Thoracic aorta (tissue), 2 donors: ENCODE results near the gene KLHL29. TPM values are rescaled to one million over a fixed set of nuclear protein-coding genes. Genes with fewer than 3 reads are reported as not detected.

ENCODE experiments used
- ATAC-seq: fragments of 150-250 bp; one replicate; pipeline ENCODE4 v1.8.0; 2017; ENCODE audit warnings: low read depth; ENCODE audit not compliant: insufficient number of reproducible peaks, low FRiP score
- DNase-seq: peaks from one replicate; pipeline ENCODE4 v3.0.0-alpha.2; 2020; ENCODE audit warnings: low spot score
- H3K27ac ChIP-seq, 2 donors: fragments of 200-600 bp; sonication (generic); 1 replicate in 1 of 2; 2 replicates in 1 of 2; pipeline ENCODE4 v1.5.1; 2016; ENCODE audit warnings: mild to moderate bottlenecking in 2 of 2, moderate library complexity in 2 of 2
- H3K27me3 ChIP-seq: fragments of 200-600 bp; sonication (generic); replicated peaks from 2 replicates; pipeline ENCODE4 v1.6.0; 2016; ENCODE audit warnings: mild to moderate bottlenecking; ENCODE audit not compliant: insufficient read depth
- H3K36me3 ChIP-seq: fragments of 200-600 bp; sonication (generic); one replicate; pipeline ENCODE4 v1.5.1; 2016
- H3K4me1 ChIP-seq, 2 donors: fragments of 200-600 bp; sonication (generic); 1 replicate in 1 of 2; 2 replicates in 1 of 2; pipeline versions ENCODE4 v1.5.1 to v1.6.0; 2016; ENCODE audit warnings: low read depth in 2 of 2, mild to moderate bottlenecking in 1 of 2; ENCODE audit not compliant: control insufficient read depth in 1 of 2
- H3K4me3 ChIP-seq: fragments of 200-600 bp; sonication (generic); 2 replicates; pipeline ENCODE4 v1.5.1; 2016; ENCODE audit warnings: mild to moderate bottlenecking
- H3K9me3 ChIP-seq: fragments of 200-600 bp; sonication (generic); 2 replicates; pipeline ENCODE4 v1.5.1; 2016
- total RNA-seq, 2 donors: library from RNA; depleted of rRNA; stranded (reverse); fragments of >200 nt; gene quantifications; one replicate each; pipeline versions ENCODE4 v1.1.0 to v1.2.3, GENCODE V29; 2016
- TF ChIP-seq, protein P1 (sequence below): fragments of 200-600 bp; sonication (generic); IDR thresholded peaks from one replicate; pipeline ENCODE4 v1.5.1; 2019; ENCODE audit warnings: antibody characterized with exemption

KLHL29 gene
- total RNA-seq, 2 donors from 2014 or later: 18.5 to 24.4 TPM

DNA sequence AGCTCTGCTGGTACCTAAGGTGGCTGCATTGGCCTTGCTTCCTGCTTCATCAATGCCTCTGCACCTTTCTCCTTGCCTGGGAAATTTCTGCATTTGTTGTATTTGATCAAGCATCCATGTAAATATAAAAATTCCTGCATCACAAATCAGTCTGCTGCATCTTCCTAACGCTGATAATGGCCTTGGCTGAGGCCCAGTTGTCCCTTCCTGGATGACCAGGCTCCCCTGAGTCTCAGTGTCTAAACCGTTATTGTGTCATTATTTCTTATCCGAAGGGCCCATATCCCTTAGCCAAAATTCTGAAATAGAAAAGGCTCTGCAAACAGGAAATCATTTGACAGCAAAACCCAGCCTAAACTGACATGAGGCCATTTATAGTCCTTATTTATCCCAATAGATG is 62.4 kb downstream of the KLHL29 start:
- DNase-seq (no peak), ATAC-seq (no peak)
- Histone ChIP-seq H3K4me1 (peaks cover 0 to 5% of the 10 kb centered on the region in 2 donors), H3K27ac (no peak overlapping the region), H3K9me3 (no peaks in the 10 kb centered on the region), H3K4me3 (no peak overlapping the region), H3K27me3 (no peaks in the 10 kb centered on the region), H3K36me3 (no peaks in the 10 kb centered on the region)
- TF ChIP-seq, protein P1, sequence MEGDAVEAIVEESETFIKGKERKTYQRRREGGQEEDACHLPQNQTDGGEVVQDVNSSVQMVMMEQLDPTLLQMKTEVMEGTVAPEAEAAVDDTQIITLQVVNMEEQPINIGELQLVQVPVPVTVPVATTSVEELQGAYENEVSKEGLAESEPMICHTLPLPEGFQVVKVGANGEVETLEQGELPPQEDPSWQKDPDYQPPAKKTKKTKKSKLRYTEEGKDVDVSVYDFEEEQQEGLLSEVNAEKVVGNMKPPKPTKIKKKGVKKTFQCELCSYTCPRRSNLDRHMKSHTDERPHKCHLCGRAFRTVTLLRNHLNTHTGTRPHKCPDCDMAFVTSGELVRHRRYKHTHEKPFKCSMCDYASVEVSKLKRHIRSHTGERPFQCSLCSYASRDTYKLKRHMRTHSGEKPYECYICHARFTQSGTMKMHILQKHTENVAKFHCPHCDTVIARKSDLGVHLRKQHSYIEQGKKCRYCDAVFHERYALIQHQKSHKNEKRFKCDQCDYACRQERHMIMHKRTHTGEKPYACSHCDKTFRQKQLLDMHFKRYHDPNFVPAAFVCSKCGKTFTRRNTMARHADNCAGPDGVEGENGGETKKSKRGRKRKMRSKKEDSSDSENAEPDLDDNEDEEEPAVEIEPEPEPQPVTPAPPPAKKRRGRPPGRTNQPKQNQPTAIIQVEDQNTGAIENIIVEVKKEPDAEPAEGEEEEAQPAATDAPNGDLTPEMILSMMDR: no peak

DNA sequence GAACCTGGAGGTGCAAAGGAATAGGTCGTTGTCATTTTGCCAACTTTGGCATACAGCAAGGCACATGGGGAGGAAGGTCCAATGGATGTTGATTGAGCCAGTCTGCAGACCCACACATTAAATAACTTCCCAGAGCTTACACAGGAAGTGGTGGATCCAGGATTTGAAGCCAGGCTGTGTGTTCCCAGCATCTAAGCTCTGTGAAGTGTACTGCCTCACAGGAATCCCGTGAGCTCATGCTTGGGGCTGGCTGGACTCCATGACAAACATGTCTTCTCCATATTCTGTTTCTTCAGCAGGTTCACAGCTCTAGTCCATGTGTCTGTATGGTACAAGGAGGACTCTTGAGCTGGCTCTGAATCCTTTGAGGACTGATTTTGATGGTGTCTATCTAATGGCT is 63.9 kb downstream of the KLHL29 start:
- H3K9me3 ChIP-seq: no peaks in the 10 kb centered on the region

DNA sequence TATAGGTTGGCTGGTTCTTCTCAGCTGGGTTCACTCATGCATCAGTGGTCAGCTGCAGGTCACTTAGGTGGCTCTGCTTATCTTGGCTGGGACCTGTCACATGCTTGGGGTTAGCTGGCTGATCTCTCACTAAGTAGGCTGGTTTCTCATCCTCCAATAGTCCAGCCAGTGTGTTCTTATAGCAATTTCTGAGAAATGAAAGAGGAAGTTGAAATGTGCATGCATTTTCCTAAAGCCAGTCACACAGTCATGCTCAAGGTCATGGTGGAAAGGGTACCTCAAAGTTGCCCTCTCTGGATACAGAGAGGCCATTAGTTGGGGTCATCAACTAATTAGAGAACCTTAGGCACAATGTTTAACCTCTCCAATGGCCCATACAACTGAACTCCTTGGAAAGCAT is 64.4 kb downstream of the KLHL29 start:
- no peak for DNase-seq
- TF ChIP-seq, protein P1: no peak
- Histone ChIP-seq H3K27ac (no peak overlapping the region), H3K36me3 (no peaks in the 10 kb centered on the region), H3K4me3 (no peak overlapping the region), H3K27me3 (no peaks in the 10 kb centered on the region), H3K4me1 (peaks cover 0 to 5% of the 10 kb centered on the region in 2 donors), H3K9me3 (no peaks in the 10 kb centered on the region)
- ATAC-seq: no peak

More for the DNA sequence above, 63.9 kb downstream of the KLHL29 start:
- no peak overlapping the region for H3K4me3 ChIP-seq
- no peaks in the 10 kb centered on the region for H3K36me3 ChIP-seq
- TF ChIP-seq, protein P1: no peak
- H3K27me3 ChIP-seq: no peaks in the 10 kb centered on the region
- H3K4me1 ChIP-seq: peaks cover 0 to 5% of the 10 kb centered on the region in 2 donors
- H3K27ac ChIP-seq: no peak overlapping the region
- ATAC-seq (no peak), DNase-seq (no peak)

DNA sequence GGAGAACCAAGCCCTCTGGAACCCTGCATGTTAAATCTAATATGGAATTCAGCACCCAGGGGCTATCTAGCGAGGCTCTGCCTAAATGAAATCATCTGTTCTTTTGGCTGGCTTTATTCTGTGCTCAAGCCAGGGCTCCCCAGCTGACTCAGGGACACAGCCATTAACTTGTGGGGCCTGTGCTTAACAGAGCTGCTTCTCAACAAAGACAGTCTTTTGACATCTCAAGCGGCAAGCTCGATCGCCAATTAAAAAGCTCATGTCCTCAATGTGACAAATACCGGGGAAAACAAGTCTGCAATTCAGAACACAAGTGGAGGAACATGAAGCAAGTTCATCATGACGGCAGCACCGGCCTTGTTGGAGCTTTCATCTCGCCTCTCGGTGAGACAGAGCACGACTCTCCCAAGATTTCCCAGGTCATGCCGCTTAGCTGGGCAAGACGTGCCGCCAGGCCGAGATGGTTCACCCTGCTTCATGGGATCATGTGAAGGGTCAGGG is 64.9 kb downstream of the KLHL29 start:
- Histone ChIP-seq H3K4me3 (no peak overlapping the region), H3K36me3 (no peaks in the 10 kb centered on the region), H3K9me3 (no peaks in the 10 kb centered on the region), H3K27ac (no peak overlapping the region), H3K4me1 (peaks cover 0 to 5% of the 10 kb centered on the region in 2 donors), H3K27me3 (no peaks in the 10 kb centered on the region)
- DNase-seq (no peak), ATAC-seq (no peak)
- TF ChIP-seq, protein P1: no peak

DNA sequence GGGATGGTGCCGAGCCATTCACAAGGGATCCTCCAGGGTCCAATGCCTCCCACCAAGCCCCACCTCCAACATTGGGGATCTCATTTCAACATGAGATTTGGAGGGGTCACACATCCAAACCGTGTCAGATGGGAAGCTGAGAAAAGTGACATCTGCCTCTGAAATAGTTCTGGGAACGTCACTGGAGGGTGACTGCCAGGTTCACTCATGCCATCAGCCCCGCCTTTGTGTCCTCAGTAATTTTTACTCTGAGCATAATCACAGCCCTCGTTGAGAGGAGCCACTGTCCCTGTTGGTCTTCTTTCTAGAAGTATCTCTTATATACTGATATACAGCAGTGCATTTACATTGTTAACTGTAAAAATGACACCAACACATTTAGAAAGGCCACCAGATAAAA is 67.4 kb downstream of the KLHL29 start:
- DNase-seq (no peak), ATAC-seq (no peak)
- TF ChIP-seq, protein P1: no peak
- H3K4me1 ChIP-seq: peaks cover 0 to 5% of the 10 kb centered on the region in 2 donors
- no peaks in the 10 kb centered on the region for H3K27me3 ChIP-seq
- H3K36me3 ChIP-seq: no peaks in the 10 kb centered on the region
- H3K4me3 ChIP-seq: no peak overlapping the region
- H3K27ac ChIP-seq: no peak overlapping the region
- no peaks in the 10 kb centered on the region for H3K9me3 ChIP-seq
